IMR-90 (cell line): ENCODE data around the gene ZDHHC1. TPM values are rescaled to one million over a fixed set of nuclear protein-coding genes. Genes with fewer than 3 reads are reported as not detected.

Experiments
- ATAC-seq: fragments of 200-7000 bp; cut with Tn5 transposase; 2 replicates; pipeline ENCODE4 v1.9.1; 2020; ENCODE audit warnings: low read depth, mild to moderate bottlenecking, moderate library complexity
- BruUV-seq: library from RNA; stranded (reverse); fragments of 400-500 nt; replicated peaks from 2 replicates; lab custom pipeline; 2021; lab: Mats Ljungman, UMichigan
- CTCF ChIA-PET: fragments of 300-600 bp; formaldehyde crosslinking; extraction: SDS; loops from one replicate; lab custom pipeline; 2021; ENCODE audit warnings: antibody characterized with exemption; lab: Yijun Ruan, JAX
- POLR2A ChIA-PET: fragments of 300-600 bp; sonication (Branson Sonifier 250); formaldehyde crosslinking; loops from one replicate; lab custom pipeline; 2022; ENCODE audit warnings: antibody characterized with exemption; ENCODE audit not compliant: unreplicated experiment; lab: Charles Lee
- DNase-seq: peaks from one replicate; pipeline ENCODE4 v3.0.0; 2013
- H2AFZ ChIP-seq: replicated peaks from 2 replicates; pipeline ENCODE3; 2013; ENCODE audit warnings: low read length, mild to moderate bottlenecking; ENCODE audit not compliant: poor library complexity
- H2AK5ac ChIP-seq: 2 replicates; pipeline ENCODE4 v1.6.1; 2013; ENCODE audit warnings: low read depth, low read length, inconsistent platforms
- H2AK9ac ChIP-seq: replicated peaks from 2 replicates; pipeline ENCODE3; 2013; ENCODE audit warnings: mild to moderate bottlenecking, low read depth, low read length, moderate library complexity; ENCODE audit not compliant: poor library complexity
- H2BK120ac ChIP-seq: 2 replicates; pipeline ENCODE4 v1.6.1; 2013; ENCODE audit warnings: low read depth, low read length, inconsistent platforms
- H2BK15ac ChIP-seq: 3 replicates; pipeline ENCODE4 v1.6.1; 2013; ENCODE audit warnings: low read depth, low read length, inconsistent platforms
- H2BK20ac ChIP-seq: 2 replicates; pipeline ENCODE4 v1.6.1; 2013; ENCODE audit warnings: low read depth, mild to moderate bottlenecking, inconsistent platforms, low read length, moderate library complexity
- H2BK5ac ChIP-seq: 2 replicates; pipeline ENCODE4 v1.6.1; 2013; ENCODE audit warnings: mild to moderate bottlenecking, low read depth, low read length, inconsistent platforms; ENCODE audit not compliant: poor library complexity, severe bottlenecking
- H3K14ac ChIP-seq: replicated peaks from 2 replicates; pipeline ENCODE4 v1.6.1; 2013; ENCODE audit warnings: low read depth, low read length, inconsistent platforms
- H3K18ac ChIP-seq: 2 replicates; pipeline ENCODE4 v1.6.1; 2013; ENCODE audit warnings: low read depth, low read length, control low read depth
- H3K23ac ChIP-seq: 2 replicates; pipeline ENCODE4 v1.6.1; 2013; ENCODE audit warnings: low read depth, low read length, inconsistent platforms
- H3K27ac ChIP-seq: 2 replicates; pipeline ENCODE4 v1.5.1; 2013; ENCODE audit warnings: mild to moderate bottlenecking, control low read depth, low read length; ENCODE audit not compliant: insufficient read depth
- H3K27me3 ChIP-seq: 2 replicates; pipeline ENCODE4 v1.6.1; 2013; ENCODE audit warnings: low read length; ENCODE audit not compliant: control insufficient read depth, insufficient read depth
- H3K36me3 ChIP-seq: 2 replicates; pipeline ENCODE4 v1.6.1; 2013; ENCODE audit warnings: low read length, mixed read lengths; ENCODE audit not compliant: control insufficient read depth, insufficient read depth
- H3K4ac ChIP-seq: 2 replicates; pipeline ENCODE4 v1.6.1; 2013; ENCODE audit warnings: low read depth, low read length, inconsistent platforms
- H3K4me1 ChIP-seq: 2 replicates; pipeline ENCODE4 v1.6.1; 2013; ENCODE audit warnings: low read length, mixed read lengths; ENCODE audit not compliant: control insufficient read depth, insufficient read depth
- H3K4me2 ChIP-seq: 2 replicates; pipeline ENCODE4 v1.6.1; 2013; ENCODE audit warnings: low read depth, mild to moderate bottlenecking, control low read depth, low read length, moderate library complexity
- H3K4me3 ChIP-seq: 2 replicates; pipeline ENCODE4 v1.5.1; 2013; ENCODE audit warnings: low read depth, mild to moderate bottlenecking, control low read depth, low read length, moderate library complexity; ENCODE audit not compliant: insufficient read depth
- H3K56ac ChIP-seq: 2 replicates; pipeline ENCODE4 v1.6.1; 2013; ENCODE audit warnings: low read length, inconsistent platforms; ENCODE audit not compliant: insufficient read depth; ENCODE audit errors: extremely low read depth
- H3K79me1 ChIP-seq, 2 experiments: 2 replicates each; pipeline ENCODE4 v1.6.1; 2013; ENCODE audit warnings: low read length in 2 of 2, inconsistent platforms in 1 of 2, low read depth in 1 of 2
- H3K9ac ChIP-seq: 2 replicates; pipeline ENCODE4 v1.6.1; 2013; ENCODE audit warnings: low read depth, low read length, control low read depth
- H3K9me1 ChIP-seq: 2 replicates; pipeline ENCODE4 v1.6.1; 2013; ENCODE audit warnings: low read length, inconsistent platforms; ENCODE audit not compliant: insufficient read depth
- H3K9me3 ChIP-seq: 2 replicates; pipeline ENCODE4 v1.6.1; 2013; ENCODE audit warnings: low read length; ENCODE audit not compliant: control insufficient read depth, insufficient read depth
- H4K20me1 ChIP-seq: 2 replicates; pipeline ENCODE4 v1.6.1; 2013; ENCODE audit warnings: low read length, inconsistent platforms; ENCODE audit not compliant: insufficient read depth
- H4K5ac ChIP-seq: 2 replicates; pipeline ENCODE4 v1.6.1; 2013; ENCODE audit warnings: mild to moderate bottlenecking, low read depth, low read length, control low read depth
- H4K8ac ChIP-seq, 2 experiments: 2 replicates each; pipeline ENCODE4 v1.6.1; 2013; ENCODE audit warnings: low read depth in 2 of 2, low read length in 2 of 2, control low read depth in 1 of 2, inconsistent platforms in 1 of 2
- H4K91ac ChIP-seq: 2 replicates; pipeline ENCODE4 v1.6.1; 2013; ENCODE audit warnings: low read depth, low read length, inconsistent platforms; ENCODE audit not compliant: insufficient read depth
- BHLHE40 ChIP-seq: fragments of 150-350 bp; IDR thresholded peaks from 2 replicates; pipeline ENCODE4 v1.6.1; 2016; ENCODE audit warnings: mild to moderate bottlenecking, low read depth, low read length
- CEBPB ChIP-seq: IDR thresholded peaks from 2 replicates; pipeline ENCODE4 v1.6.1; 2012; ENCODE audit warnings: low read depth, low read length, improper control_type of control experiment
- CHD1 ChIP-seq: IDR thresholded peaks from 2 replicates; pipeline ENCODE4 v1.6.1; 2012; ENCODE audit warnings: low read depth, low read length, improper control_type of control experiment
- CTCF ChIP-seq: conservative IDR thresholded peaks from 2 replicates; pipeline ENCODE4 v1.5.1; 2012; ENCODE audit warnings: mild to moderate bottlenecking, low read depth, low read length, improper control_type of control experiment
- ELK1 ChIP-seq: fragments of 150-350 bp; IDR thresholded peaks from 2 replicates; pipeline ENCODE4 v1.6.1; 2016; ENCODE audit warnings: low read depth, mild to moderate bottlenecking, low read length, moderate library complexity, borderline replicate concordance
- FOS ChIP-seq: fragments of 150-350 bp; IDR thresholded peaks from 2 replicates; pipeline ENCODE4 v1.6.1; 2016; ENCODE audit warnings: low read depth, low read length
- MAFK ChIP-seq: IDR thresholded peaks from 2 replicates; pipeline ENCODE4 v1.6.1; 2012; ENCODE audit warnings: low read depth, low read length, improper control_type of control experiment
- MXI1 ChIP-seq: IDR thresholded peaks from 2 replicates; pipeline ENCODE4 v1.6.1; 2012; ENCODE audit warnings: low read depth, mild to moderate bottlenecking, low read length, moderate library complexity, borderline replicate concordance
- NFE2L2 ChIP-seq: fragments of 150-350 bp; IDR thresholded peaks from 2 replicates; pipeline ENCODE4 v1.6.1; 2016; ENCODE audit warnings: low read depth, mild to moderate bottlenecking, low read length
- POLR2A ChIP-seq: IDR thresholded peaks from 2 replicates; pipeline ENCODE4 v1.6.1; 2012; ENCODE audit warnings: mild to moderate bottlenecking, low read depth, low read length
- RAD21 ChIP-seq: IDR thresholded peaks from 2 replicates; pipeline ENCODE4 v1.6.1; 2012; ENCODE audit warnings: low read length, improper control_type of control experiment
- RCOR1 ChIP-seq: IDR thresholded peaks from 2 replicates; pipeline ENCODE4 v1.6.1; 2012; ENCODE audit warnings: mild to moderate bottlenecking, low read length, improper control_type of control experiment; ENCODE audit not compliant: insufficient replicate concordance
- RFX5 ChIP-seq: IDR thresholded peaks from 2 replicates; pipeline ENCODE4 v1.8.0; 2012; ENCODE audit warnings: low read depth, mild to moderate bottlenecking, low read length, moderate library complexity
- SMC3 ChIP-seq: fragments of 150-350 bp; IDR thresholded peaks from 2 replicates; pipeline ENCODE4 v1.6.1; 2016; ENCODE audit warnings: low read depth, mild to moderate bottlenecking, antibody characterized with exemption, low read length, moderate library complexity
- USF2 ChIP-seq: fragments of 150-350 bp; IDR thresholded peaks from 2 replicates; pipeline ENCODE4 v1.6.1; 2017; ENCODE audit warnings: mild to moderate bottlenecking, antibody characterized with exemption, low read length, low read depth
- WGBS, 2 experiments: methylation state at CpG; one replicate each; pipeline versions ENCODE4 v1.1.5 to v1.1.7; 2013; ENCODE audit warnings: missing lambda C conversion rate in 2 of 2; ENCODE audit not compliant: insufficient read length in 1 of 2; ENCODE audit errors: extremely low coverage in 2 of 2; 5-methylcytosine and 5-hydroxymethylcytosine counted together
- dilution Hi-C: fragments of 300-500 bp; cut with HindIII; formaldehyde crosslinking; loops from one replicate; pipeline ENCODE4 v1.14.3; 2018; ENCODE audit warnings: low sequenced_read_pairs; ENCODE audit not compliant: unreplicated experiment
- in situ Hi-C: fragments of 300-500 bp; cut with MboI; formaldehyde crosslinking; loops from 3 replicates; pipeline ENCODE4 v1.14.3; 2019; ENCODE audit warnings: low sequenced_read_pairs, inconsistent platforms, mixed read lengths
- intact Hi-C: fragments of 100-400 bp; cut with micrococcal nuclease; formaldehyde crosslinking; loops from 2 replicates; pipeline ENCODE4 v1.10.0; 2022
- polyA plus RNA-seq, 3 experiments: library from polyadenylated mRNA; depleted of rRNA; stranded (reverse); fragments of >200 nt; gene quantifications; 2 replicates each; pipeline ENCODE4 v1.2.3, GENCODE V29; 2012; ENCODE audit warnings: low replicate concordance in 1 of 3
- total RNA-seq: library from RNA; depleted of rRNA; stranded (reverse); fragments of >200 nt; gene quantifications from 2 replicates; pipeline ENCODE4 v1.2.3, GENCODE V29; 2012

The ZDHHC1 gene
- total and polyA plus RNA-seq, 2 of the 4 experiments (the other 2 are of a cell fraction), result 2.0 to 5.9 TPM

GRCh38 chr16:67397036-67397801, 19.1 kb downstream of the ZDHHC1 start:
- Histone ChIP-seq H3K4me3 (no peak overlapping the region), H3K18ac (no peak overlapping the region), H2BK15ac (no peak overlapping the region), H2AK5ac (no peak overlapping the region), H3K56ac (no peak overlapping the region), H2BK20ac (no peak overlapping the region), H2BK5ac (no peak overlapping the region), H3K9me1 (peaks cover 5% of the 10 kb centered on the region; the same call in 1 of the 2 replicates), H3K14ac (no peak overlapping the region), H2AFZ (no peak overlapping the region), H3K23ac (no peak overlapping the region), H4K5ac (no peak overlapping the region), H3K36me3 (no peaks in the 10 kb centered on the region), H2BK120ac (no peak overlapping the region), H4K91ac (no peak overlapping the region), H4K20me1 (no peaks in the 10 kb centered on the region), H3K4me1 (peaks cover 16% of the 10 kb centered on the region), H3K27me3 (no peaks in the 10 kb centered on the region), H2AK9ac (peak overlapping the region; percentile 62), H3K4ac (peak overlapping the region; percentile 22; the same call in 1 of the 2 replicates), H3K9ac (no peak overlapping the region), H3K9me3 (no peaks in the 10 kb centered on the region), H3K27ac (no peak overlapping the region), H3K79me1 (no peaks in the 10 kb centered on the region), H3K4me2 (no peak overlapping the region), H4K8ac (no peak overlapping the region)
- in situ Hi-C loops, result no loop called here
- ChIA-PET POLR2A (no interaction called here), CTCF (interaction anchor here (0.8 kb wide), 1 partner anchor 136 kb away, joined by 3 read pairs; no protein-coding TSS in a partner anchor)
- DNase-seq, result no peak
- dilution Hi-C loops, result no loop called here
- intact Hi-C loops, result no loop called here
- ATAC-seq, result no peak
- BruUV-seq, result no TSS peak
- 94% methylated on average over 2 of the region's 15 CpGs; no CpG with 5 or more reads in 1 of the 2 experiments for WGBS, 2 experiments
- TF ChIP-seq BHLHE40 (no peak), CHD1 (no peak), SMC3 (no peak), RCOR1 (no peak), CEBPB (no peak), POLR2A (no peak), MAFK (no peak), CTCF (no peak), NFE2L2 (no peak), ELK1 (no peak), FOS (no peak), MXI1 (no peak), USF2 (no peak), RAD21 (no peak), RFX5 (no peak)
